HepG2 (cell line): ENCODE data around the gene PPP1R27. TPM values are rescaled to one million over a fixed set of nuclear protein-coding genes. Genes with fewer than 3 reads are reported as not detected.

Experiments used
- DDIT3 ChIP-seq: sonication (generic); formaldehyde crosslinking; IDR thresholded peaks from 2 replicates; pipeline ENCODE4 v1.4.0; 2020; ENCODE audit warnings: mild to moderate bottlenecking, missing genetic modification reagents
- GFI1 ChIP-seq: sonication (generic); formaldehyde crosslinking; IDR thresholded peaks from 2 replicates; pipeline ENCODE4 v1.5.0; 2020; ENCODE audit warnings: missing genetic modification reagents, mild to moderate bottlenecking, borderline replicate concordance
- KLF15 ChIP-seq: sonication (generic); formaldehyde crosslinking; IDR thresholded peaks from 2 replicates; pipeline ENCODE4 v1.8.1; 2023; ENCODE audit warnings: borderline replicate concordance, mild to moderate bottlenecking, inconsistent platforms, missing genetic modification reagents, mixed read lengths
- LRRFIP1 ChIP-seq: sonication (generic); formaldehyde crosslinking; conservative IDR thresholded peaks from 2 replicates; pipeline ENCODE4 v1.4.0; 2020; ENCODE audit warnings: missing genetic modification reagents
- PAX8 ChIP-seq: sonication (generic); formaldehyde crosslinking; IDR thresholded peaks from 2 replicates; pipeline ENCODE4 v1.8.0; 2022; ENCODE audit warnings: mild to moderate bottlenecking, missing genetic modification reagents, borderline replicate concordance
- SMC3 ChIP-seq: IDR thresholded peaks from 2 replicates; pipeline ENCODE4 v1.6.1; 2011; ENCODE audit warnings: low read length, improper control_type of control experiment
- SUZ12 ChIP-seq: fragments of 150-350 bp; IDR thresholded peaks from 2 replicates; pipeline ENCODE4 v1.6.1; 2014; ENCODE audit warnings: low read depth, low read length
- ZHX2 ChIP-seq, 2 experiments: sonication (generic) in 1 of 2; formaldehyde crosslinking in 1 of 2; IDR thresholded peaks; 2 replicates each; pipeline versions ENCODE4 v1.6.1 to v1.9.0; 2014 to 2022; ENCODE audit warnings: antibody characterized with exemption in 1 of 2, borderline replicate concordance in 1 of 2, inconsistent platforms in 1 of 2, low read depth in 1 of 2, missing genetic modification reagents in 1 of 2
- ZNF280B ChIP-seq: sonication (generic); formaldehyde crosslinking; IDR thresholded peaks from 2 replicates; pipeline ENCODE4 v1.5.0; 2020; ENCODE audit warnings: missing genetic modification reagents, mild to moderate bottlenecking, borderline replicate concordance
- ZNF709 ChIP-seq: sonication (generic); formaldehyde crosslinking; IDR thresholded peaks from 2 replicates; pipeline ENCODE4 v1.5.0; 2020; ENCODE audit warnings: mild to moderate bottlenecking, missing genetic modification reagents
- ZNF891 ChIP-seq: sonication (generic); formaldehyde crosslinking; IDR thresholded peaks from 2 replicates; pipeline ENCODE4 v1.5.0; 2020; ENCODE audit warnings: mild to moderate bottlenecking, missing genetic modification reagents
- ZXDC ChIP-seq: sonication (generic); formaldehyde crosslinking; IDR thresholded peaks from 2 replicates; pipeline ENCODE4 v1.5.0; 2020; ENCODE audit warnings: mild to moderate bottlenecking, missing genetic modification reagents
- polyA plus RNA-seq, 8 experiments: library from polyadenylated mRNA; depleted of rRNA in 3 of 8; stranded (reverse) in 7 of 8; unstranded in 1 of 8; fragments of >200 nt; fragmentation: Illumina TruSeq in 4 of 8; extraction: Trizol in 4 of 8; gene quantifications; 2 replicates each; pipeline versions ENCODE4 v1.2.1 to v1.2.3, GENCODE V29; 2011 to 2016; ENCODE audit warnings: low read depth in 4 of 8, missing spikeins in 1 of 8, mixed read lengths in 1 of 8; ENCODE audit not compliant: insufficient read depth in 1 of 8
- total RNA-seq, 5 experiments: library from RNA; depleted of rRNA; stranded (reverse); fragments of >200 nt; fragmentation: Illumina TruSeq; extraction: Trizol; gene quantifications; 2 replicates each; pipeline ENCODE4 v1.2.3, GENCODE V29; 2016; ENCODE audit warnings: low read depth in 1 of 5

Gene PPP1R27
- total and polyA plus RNA-seq, 2 of the 13 experiments (the other 11 are each of a cell fraction or from before 2014, with no cell fraction given): 0.17 to 1.00 TPM

GRCh38 chr17:81814748-81815645 is 19.9 kb downstream of the PPP1R27 start (continued):
- TF ChIP-seq ZHX2 (IDR thresholded peaks at IDR 0.05; ENCODE audit: low read depth) (no peak), ZHX2 (CRISPR knock-in tag; IDR thresholded peaks at IDR 0.05; ENCODE audit: borderline replicate concordance) (no peak), SMC3 (no peak), LRRFIP1 (CRISPR knock-in tag) (no peak), KLF15 (no peak), ZNF891 (peak; percentile 44; the same call in 1 of the 2 replicates), PAX8 (CRISPR knock-in tag) (no peak), ZNF709 (CRISPR knock-in tag) (no peak), ZXDC (CRISPR knock-in tag) (no peak), GFI1 (CRISPR knock-in tag) (peak; percentile 64; the same call in 1 of the 2 replicates), DDIT3 (CRISPR knock-in tag) (no peak), ZNF280B (no peak; the same call in 1 of the 2 replicates), SUZ12 (no peak)
